D721Med (cell line): ENCODE data around the gene KCTD21.

Experiments
- DNase-seq: peaks from one replicate; pipeline ENCODE4 v3.0.0; 2011; ENCODE audit warnings: low spot score; ENCODE audit not compliant: insufficient read length
- FAIRE-seq: peaks from 2 replicates; lab custom pipeline; 2011; peaks lifted over from hg19 to GRCh38; lab: Jason Lieb, UNC
- CTCF ChIP-seq: IDR thresholded peaks from 2 replicates; pipeline ENCODE4 v1.5.1; 2012; ENCODE audit warnings: mild to moderate bottlenecking, control low read depth; ENCODE audit not compliant: insufficient read depth; ENCODE audit errors: missing control alignments

The KCTD21 gene

GRCh38 chr11:78216571-78217287 is 28.3 kb upstream of the KCTD21 start:
- DNase-seq (no peak), FAIRE-seq (no peak)
- no peak for TF ChIP-seq CTCF

GRCh38 chr11:78216021-78216420 is 27.6 kb upstream of the KCTD21 start:
- DNase-seq, result no peak
- no peak for FAIRE-seq
- no peak for TF ChIP-seq CTCF

GRCh38 chr11:78214331-78215194 is 26.1 kb upstream of the KCTD21 start:
- FAIRE-seq (no peak), DNase-seq (no peak)
- TF ChIP-seq CTCF, result no peak

GRCh38 chr11:78213526-78214330 is 25.3 kb upstream of the KCTD21 start:
- DNase-seq (no peak), FAIRE-seq (no peak)
- TF ChIP-seq CTCF, result no peak

GRCh38 chr11:78212586-78213371 is 24.4 kb upstream of the KCTD21 start:
- no peak for TF ChIP-seq CTCF
- DNase-seq (no peak), FAIRE-seq (no peak)

- no peak for TF ChIP-seq CTCF
- DNase-seq (no peak), FAIRE-seq (no peak)
These were observed 23.1 kb upstream of the KCTD21 start for GRCh38 chr11:78211565-78211964.
